AG04449 (cell line): ENCODE measurements around the gene LRRC71.

ENCODE experiments used
- CTCF ChIA-PET: fragments of 350-600 bp; formaldehyde crosslinking; extraction: SDS; loops from one replicate; lab custom pipeline; 2021; ENCODE audit warnings: antibody characterized with exemption; lab: Yijun Ruan, JAX
- POLR2A ChIA-PET: fragments of 400-600, 350-600 bp; formaldehyde crosslinking; extraction: SDS; loops from one replicate; lab custom pipeline; 2020; ENCODE audit warnings: antibody characterized with exemption, inconsistent platforms; lab: Yijun Ruan, JAX
- DNase-seq: peaks from one replicate; pipeline ENCODE4 v3.0.0-alpha.2; 2010; ENCODE audit warnings: low read depth, low spot score
- H3K4me3 ChIP-seq: 2 replicates; pipeline ENCODE4 v1.5.1; 2011; ENCODE audit warnings: low read depth, mild to moderate bottlenecking, control low read depth, low read length
- TF ChIP-seq, protein P1 (sequence below): IDR thresholded peaks from one replicate; pipeline ENCODE4 v1.5.1; 2011; ENCODE audit warnings: mild to moderate bottlenecking, moderate library complexity, low read length, control low read depth, inconsistent platforms; ENCODE audit not compliant: insufficient read depth; ENCODE audit errors: missing control alignments

LRRC71 gene

DNA sequence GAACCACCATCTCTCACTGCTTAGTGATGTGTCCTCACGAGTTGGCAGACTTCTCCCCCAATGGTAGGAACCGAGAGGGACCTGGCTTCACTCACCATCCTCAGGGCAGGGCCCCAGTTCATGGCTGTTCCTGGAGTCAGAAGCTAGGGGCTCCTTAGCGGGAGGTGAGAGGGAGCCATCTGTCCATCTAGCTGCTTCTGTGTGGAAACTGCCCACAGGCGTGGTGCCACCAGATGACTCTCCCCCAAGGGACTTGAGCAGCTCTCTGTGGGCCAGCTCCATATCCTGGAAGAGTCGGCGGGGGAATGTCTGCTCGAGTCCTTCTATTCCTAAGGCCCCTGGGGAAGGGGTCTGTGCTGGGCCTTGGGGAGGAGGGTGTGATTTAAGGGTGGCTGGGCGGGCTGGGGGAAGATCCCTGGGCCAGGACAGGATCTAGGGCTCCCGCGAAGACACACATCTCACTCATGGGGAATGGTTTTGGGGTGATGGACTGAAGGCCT lies 16.3 kb downstream of the LRRC71 start:
- no peak overlapping the region for H3K4me3 ChIP-seq
- POLR2A ChIA-PET: no interaction called here
- CTCF ChIA-PET: interaction anchor here (0.6 to 2.6 kb wide), 6 partner anchors 9 to 310 kb away, joined by 4 to 13 read pairs (median 6); no protein-coding TSS in a partner anchor
- TF ChIP-seq, protein P1, sequence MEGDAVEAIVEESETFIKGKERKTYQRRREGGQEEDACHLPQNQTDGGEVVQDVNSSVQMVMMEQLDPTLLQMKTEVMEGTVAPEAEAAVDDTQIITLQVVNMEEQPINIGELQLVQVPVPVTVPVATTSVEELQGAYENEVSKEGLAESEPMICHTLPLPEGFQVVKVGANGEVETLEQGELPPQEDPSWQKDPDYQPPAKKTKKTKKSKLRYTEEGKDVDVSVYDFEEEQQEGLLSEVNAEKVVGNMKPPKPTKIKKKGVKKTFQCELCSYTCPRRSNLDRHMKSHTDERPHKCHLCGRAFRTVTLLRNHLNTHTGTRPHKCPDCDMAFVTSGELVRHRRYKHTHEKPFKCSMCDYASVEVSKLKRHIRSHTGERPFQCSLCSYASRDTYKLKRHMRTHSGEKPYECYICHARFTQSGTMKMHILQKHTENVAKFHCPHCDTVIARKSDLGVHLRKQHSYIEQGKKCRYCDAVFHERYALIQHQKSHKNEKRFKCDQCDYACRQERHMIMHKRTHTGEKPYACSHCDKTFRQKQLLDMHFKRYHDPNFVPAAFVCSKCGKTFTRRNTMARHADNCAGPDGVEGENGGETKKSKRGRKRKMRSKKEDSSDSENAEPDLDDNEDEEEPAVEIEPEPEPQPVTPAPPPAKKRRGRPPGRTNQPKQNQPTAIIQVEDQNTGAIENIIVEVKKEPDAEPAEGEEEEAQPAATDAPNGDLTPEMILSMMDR: no peak
- no peak for DNase-seq

DNA sequence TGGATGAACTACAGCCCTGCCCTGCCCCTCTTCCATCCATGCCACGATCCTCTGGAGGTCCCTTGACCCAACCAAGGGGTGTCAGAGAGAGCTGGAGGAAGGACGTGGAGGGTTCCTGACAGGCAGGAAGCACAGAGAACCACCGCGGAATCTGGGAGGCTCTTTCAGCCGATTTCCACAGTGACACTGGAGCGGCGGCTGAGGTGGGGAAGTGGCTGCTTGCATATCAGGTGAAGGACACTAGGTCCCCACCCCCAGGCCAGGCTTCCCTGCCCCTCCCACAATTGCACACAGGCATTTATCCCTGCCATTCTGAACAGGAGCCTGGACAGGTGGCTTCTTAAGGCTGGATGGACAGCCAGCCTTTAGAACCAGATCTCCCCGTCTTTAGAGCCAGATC lies 17.5 kb downstream of the LRRC71 start:
- ChIA-PET POLR2A (no interaction called here), CTCF (interaction anchor here (1.0 to 2.6 kb wide), 3 partner anchors 10 to 48 kb away, joined by 4 to 13 read pairs (median 8); no protein-coding TSS in a partner anchor)
- no peak overlapping the region for H3K4me3 ChIP-seq
- DNase-seq: no peak
- TF ChIP-seq, protein P1: no peak

DNA sequence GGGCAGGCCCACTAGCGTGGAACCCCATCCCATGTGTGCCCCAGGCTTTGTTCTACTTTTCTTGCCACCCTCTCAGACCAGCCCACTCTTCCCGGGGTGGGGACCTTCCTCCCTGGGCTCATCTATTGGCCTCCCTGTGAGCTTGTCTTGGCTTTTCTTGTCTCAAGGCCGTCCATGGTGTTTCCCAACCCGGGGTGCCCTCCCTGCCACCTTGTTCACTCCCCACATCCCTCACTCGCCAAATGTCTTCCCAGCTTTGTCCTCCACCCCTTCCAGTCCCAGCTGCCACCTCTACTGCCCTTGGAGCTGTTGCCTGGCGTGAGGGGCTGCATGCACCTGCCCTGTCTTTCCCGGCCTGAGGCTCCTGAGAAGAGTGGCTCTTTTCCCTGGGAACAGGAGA lies 18.4 kb downstream of the LRRC71 start:
- POLR2A ChIA-PET: no interaction called here
- DNase-seq: no peak
- no peak overlapping the region for H3K4me3 ChIP-seq
- CTCF ChIA-PET: interaction anchor here (1.0 to 2.4 kb wide), 3 partner anchors 10 to 46 kb away, joined by 3 to 8 read pairs (median 6); no protein-coding TSS in a partner anchor
- TF ChIP-seq, protein P1: no peak

DNA sequence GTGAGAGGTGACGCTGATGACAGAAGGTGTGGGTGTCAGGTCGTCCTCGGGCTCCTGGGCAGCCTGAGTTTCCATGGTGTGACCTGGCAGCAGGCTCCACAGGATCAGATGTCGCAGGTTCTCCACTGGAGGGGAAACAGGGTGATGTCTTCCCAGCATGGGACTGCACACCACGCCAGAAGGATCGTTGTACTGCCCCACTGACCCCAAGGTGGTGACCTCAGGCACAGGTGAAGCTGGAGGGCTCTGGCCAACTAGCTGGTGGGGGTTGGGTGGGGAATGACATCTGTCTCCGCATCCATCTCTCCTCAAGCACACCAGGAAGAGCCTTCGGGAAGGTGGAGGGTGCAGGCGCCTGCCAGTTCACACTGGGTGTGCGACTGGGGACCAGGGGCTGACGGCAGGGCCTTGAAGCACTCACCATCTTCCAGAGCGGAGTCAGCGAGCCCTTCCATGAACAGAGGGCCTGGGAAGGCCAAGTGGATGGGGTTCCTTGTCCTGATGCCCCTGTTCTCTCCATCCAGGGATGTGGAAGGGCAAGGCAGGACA lies 19.4 kb downstream of the LRRC71 start:
- H3K4me3 ChIP-seq: no peak overlapping the region
- CTCF ChIA-PET: interaction anchor here (0.9 to 4.5 kb wide), 3 partner anchors 9 to 16 kb away, joined by 3 to 20 read pairs (median 3); no protein-coding TSS in a partner anchor
- POLR2A ChIA-PET: no interaction called here
- TF ChIP-seq, protein P1: no peak
- DNase-seq: no peak

DNA sequence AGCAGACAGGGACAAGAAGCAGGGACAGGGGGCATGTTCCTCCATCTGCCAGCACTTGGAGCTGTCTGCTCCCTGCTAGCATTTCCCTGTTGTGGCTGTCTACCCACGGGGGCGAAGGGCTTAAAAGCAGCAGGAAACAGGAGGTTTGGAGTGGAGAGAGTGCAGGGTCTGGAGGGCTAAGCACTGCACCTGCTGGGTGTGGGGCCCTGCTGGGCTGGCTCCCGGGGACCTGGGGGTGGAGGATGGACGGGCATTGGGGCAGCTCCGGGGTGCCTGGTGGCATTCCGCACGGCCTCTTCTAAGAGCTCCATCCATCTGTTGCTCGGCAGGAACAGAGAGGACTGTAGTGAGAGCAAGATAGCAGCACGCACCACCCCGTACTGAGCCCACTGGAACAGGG lies 21.2 kb downstream of the LRRC71 start:
- ChIA-PET POLR2A (no interaction called here), CTCF (interaction anchor here (1.0 to 4.5 kb wide), 2 partner anchors 14 to 82 kb away, joined by 4 to 20 read pairs; no protein-coding TSS in a partner anchor)
- TF ChIP-seq, protein P1: no peak
- no peak overlapping the region for H3K4me3 ChIP-seq
- no peak for DNase-seq

DNA sequence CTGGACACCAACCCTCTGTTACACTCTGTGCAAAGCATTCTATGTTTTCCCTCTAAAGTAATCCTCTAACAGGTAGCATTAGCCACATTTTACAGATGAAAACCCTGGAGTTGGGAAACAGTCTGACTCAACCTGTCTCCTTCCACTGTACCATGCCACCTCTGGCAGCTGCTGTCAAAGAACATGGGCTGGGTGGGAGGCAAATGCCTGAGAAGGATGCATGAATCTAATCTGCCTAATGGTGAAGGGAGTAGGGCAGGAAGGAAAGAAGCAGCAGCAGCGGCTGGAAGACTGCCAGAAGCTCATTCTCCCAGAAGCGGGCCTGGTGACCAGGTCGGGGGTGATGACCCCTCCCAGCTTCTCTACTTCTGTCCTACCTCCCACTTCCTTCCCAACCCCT lies 21.7 kb downstream of the LRRC71 start:
- TF ChIP-seq, protein P1: no peak
- ChIA-PET CTCF (interaction anchor here (1.0 to 4.5 kb wide), 2 partner anchors 15 to 82 kb away, joined by 4 to 20 read pairs; no protein-coding TSS in a partner anchor), POLR2A (no interaction called here)
- no peak for DNase-seq
- H3K4me3 ChIP-seq: no peak overlapping the region
